ENCODE measurements around the gene FREM1. TPM values are rescaled to one million over a fixed set of nuclear protein-coding genes. Genes with fewer than 3 reads are reported as not detected.

FREM1 gene
- total RNA-seq, 1 experiment from 2014 or later = under 0.01 TPM

- no peak for DNase-seq (ENCODE audit: low spot score)
Observed at GRCh38 chr9:14766299-14766698, 143.9 kb downstream of the FREM1 start.

- no peak for DNase-seq (ENCODE audit: low spot score)
Observed at GRCh38 chr9:14761584-14761983, 148.6 kb downstream of the FREM1 start.

DNA sequence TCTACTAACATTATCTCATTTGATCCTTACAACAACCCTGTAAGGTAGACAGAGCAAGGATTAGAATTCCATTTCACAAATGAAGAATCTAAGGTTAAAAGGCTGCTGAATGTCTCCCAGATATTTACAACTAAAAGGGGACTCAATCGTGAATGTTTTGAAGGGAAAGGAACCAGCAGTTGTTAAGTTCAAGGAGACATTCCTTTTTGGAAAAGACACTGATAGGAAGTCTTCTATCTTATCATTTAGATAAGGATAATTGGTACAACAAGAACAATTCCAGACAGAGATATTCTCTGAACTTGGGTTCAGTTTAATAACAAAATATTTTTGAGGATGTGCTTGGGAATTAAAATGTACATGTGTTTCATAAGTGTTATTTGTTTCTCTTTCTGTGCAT, 150.2 kb downstream of the FREM1 start:
- no peak for DNase-seq (ENCODE audit: low spot score)

- no peak for DNase-seq (ENCODE audit: low spot score)
Observed at GRCh38 chr9:14756291-14756690, 153.9 kb downstream of the FREM1 start.

DNA sequence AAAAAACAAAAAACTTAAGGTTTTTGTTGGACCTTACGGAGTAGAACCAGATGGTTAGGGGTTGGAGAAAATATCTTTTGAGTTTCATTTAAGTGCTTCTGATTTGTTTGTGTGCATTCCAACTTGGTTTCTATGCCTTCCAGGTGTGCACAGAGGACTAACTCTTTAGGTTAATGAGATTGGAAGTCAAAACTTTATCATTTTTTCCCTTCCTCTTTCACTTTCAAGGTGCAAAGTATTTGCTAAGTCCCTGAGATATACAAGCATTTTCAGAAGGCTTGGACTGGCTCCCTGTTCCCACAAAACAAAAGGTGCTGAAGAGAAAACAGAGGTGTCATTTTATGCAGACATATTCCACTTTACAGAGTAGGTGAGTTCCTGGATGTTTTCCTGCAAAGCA, 157.4 kb downstream of the FREM1 start:
- no peak for DNase-seq (ENCODE audit: low spot score)

DNA sequence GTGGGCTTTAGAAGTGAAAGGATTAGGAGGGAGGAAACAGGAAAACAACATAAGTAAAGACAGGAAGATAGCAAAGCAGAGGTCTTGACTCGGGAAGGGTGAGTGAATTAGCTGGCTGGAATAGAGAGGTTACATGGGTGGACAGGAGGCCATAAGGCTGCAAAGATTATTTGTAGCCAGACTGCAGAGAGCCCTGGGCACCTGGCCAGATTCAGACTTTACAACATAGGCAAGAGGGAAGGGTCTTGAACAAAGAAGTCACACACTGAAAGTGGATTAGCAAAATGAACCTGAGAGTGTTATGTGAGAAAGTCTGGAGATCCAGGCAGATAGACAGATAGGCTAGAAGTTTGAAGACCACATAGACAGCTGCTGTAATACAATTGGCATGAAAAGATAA, 158.0 kb downstream of the FREM1 start:
- no peak for DNase-seq (ENCODE audit: low spot score)

DNA sequence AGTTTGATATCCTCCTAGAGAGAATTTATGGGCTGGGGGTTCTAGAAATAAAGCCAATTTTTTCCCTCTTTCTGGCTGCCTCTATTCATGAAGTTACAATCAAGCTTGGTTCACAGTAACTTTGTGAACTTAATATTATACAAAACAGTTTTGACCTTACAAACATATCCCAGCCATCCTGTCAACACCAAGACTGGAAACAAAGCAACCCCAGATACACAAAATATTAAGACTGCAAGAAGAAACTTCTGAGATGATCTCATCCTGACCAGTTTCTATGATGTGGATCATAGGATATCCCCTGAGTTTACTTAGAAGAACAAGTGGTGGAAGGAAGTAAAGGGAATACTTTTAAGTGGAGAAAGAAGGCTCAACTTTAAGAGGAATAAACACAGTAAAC, 159.4 kb downstream of the FREM1 start:
- DNase-seq (ENCODE audit: low spot score) = no peak

DNA sequence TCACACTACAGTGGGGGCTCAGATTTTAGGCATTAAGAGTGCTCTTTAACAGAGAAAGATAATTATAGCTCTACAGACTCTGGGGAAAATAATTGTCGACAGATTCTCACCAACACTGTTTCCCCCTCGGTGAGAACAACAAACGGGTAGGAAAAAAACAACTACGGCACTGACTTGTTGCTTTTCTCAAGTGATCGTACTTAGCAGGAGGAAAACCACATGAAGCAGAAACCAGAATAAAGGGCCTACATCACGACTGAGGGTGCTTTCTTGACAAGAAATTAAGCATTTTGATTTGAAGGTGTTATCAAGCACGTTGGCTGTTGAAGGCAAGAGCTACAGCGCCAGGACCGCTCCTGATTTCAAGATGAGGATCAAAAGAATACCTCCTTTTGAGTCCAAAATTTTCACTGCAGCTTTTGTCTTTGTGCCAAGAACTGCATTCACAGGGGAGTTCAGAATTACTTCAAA, 160.5 kb downstream of the FREM1 start:
- DNase-seq (ENCODE audit: low spot score) = no peak

GRCh38 chr9:14748373-14748772, 161.9 kb downstream of the FREM1 start:
- no peak for DNase-seq (ENCODE audit: low spot score)

DNA sequence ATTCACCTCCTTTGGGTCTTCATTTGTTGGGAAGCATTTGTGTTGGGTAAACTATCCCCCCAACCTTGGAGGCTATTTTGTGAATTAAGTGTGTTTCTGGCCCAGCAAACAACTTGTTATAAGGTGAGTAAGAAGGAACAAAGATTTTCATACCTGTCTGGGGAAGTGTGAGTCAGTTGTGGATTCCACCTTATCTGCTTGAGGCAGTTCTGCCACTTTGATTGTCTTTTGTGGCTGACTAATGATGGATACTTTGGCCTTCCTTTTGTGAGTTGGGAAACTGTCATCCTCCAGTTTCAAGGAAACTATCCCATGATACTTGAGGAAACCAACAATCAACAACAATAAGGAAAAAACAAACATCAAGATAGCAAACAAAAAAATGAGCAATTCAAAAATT, 163.1 kb downstream of the FREM1 start:
- DNase-seq (ENCODE audit: low spot score) = no peak

DNA sequence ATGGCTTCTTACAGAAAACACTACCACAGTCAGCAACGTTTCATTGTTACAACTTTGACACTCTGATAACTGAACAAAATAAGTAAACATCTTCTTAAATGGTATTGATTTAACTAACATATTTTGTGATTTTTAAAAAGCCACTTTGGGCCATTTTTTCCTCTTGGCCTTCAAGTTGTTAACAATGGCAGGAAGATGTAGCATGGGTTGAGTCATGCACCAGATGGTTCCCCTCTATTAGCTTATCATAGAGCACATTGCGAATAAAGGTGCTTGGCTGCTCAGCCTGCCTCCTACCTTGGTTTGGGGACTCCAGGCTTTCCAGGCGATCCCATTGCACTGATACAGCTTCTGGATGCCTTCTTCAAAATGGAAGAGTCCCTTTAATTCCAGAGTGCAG, 163.6 kb downstream of the FREM1 start:
- DNase-seq (ENCODE audit: low spot score) = no peak

- no peak for DNase-seq (ENCODE audit: low spot score)
Observed at GRCh38 chr9:14744768-14745167, 165.5 kb downstream of the FREM1 start.

- no peak for DNase-seq (ENCODE audit: low spot score)
Observed at GRCh38 chr9:14741369-14741768, 168.9 kb downstream of the FREM1 start.

- no peak for DNase-seq (ENCODE audit: low spot score)
Observed at GRCh38 chr9:14733133-14733532, 177.1 kb downstream of the FREM1 start.

DNA sequence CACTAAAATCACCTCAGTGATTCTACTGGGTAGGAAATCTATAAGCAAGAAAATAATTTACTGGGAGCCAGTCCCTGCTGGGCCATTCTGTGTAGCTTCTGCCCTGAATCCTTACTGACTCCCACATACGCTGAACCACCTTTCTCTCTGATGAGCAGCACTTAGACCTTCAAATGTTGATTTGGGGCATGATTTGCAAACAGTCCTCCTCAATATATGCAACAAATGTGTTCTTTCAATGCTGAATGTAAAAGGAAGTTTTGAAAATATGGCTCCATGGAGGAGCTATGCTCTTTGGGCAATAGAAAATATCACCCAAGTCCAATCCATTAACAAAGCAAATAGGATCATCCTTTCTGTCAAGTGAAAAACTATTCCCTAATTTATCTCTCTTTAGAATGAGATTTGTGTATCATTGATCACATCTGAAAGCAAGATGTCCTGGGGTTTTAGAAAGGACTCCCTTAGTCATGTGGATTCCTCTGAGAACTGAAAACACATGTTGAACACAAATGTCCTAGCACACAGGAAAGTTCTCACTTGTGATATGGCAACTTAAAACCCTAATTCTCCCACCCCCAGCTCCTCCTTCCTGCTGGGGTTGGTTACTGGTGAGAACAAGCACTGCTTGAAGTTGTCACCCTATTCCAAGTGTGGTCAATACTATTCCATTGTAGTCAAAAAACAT, 178.8 kb downstream of the FREM1 start:
- DNase-seq (ENCODE audit: low spot score) = no peak

DNA sequence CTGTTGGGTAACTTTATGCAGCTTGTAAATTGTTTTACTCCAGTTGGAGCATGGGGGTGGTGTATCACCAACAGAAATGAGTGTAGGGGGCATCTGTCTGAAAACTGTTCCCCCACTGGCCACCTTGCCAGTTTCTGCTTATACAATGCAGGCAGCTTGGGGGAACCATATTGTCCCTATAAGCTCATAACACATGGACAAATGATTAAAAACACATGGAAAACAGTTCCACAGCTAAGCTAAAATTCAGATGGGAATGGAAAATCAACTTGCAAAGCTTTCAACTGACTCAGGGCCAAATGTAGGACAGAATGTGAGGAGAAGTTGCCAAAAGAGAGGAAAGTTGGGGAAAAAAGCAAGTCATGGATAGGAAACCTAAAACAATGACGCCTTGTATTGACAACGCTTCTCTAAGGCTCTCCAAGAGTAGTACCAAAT, 179.7 kb downstream of the FREM1 start:
- no peak for DNase-seq (ENCODE audit: low spot score)

DNA sequence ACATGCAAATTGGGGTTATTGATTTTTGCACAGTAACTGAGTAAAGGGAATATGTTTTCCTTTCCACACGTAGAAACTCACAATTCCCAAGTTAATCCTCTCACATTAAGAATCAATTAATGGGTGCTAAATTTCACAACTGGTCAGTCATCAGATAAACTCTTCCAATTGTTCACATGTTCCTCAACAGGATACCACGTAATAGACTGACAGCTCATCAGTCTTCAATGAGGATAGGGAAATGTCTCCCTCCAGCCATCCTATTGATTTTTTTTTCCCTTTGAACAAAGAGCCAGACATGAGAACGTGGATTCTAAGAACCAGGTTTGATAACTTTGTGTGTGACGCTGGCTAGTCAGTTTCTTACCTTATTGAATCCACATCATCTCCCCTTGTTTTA, 186.9 kb downstream of the FREM1 start:
- no peak for DNase-seq (ENCODE audit: low spot score)

GRCh38 chr9:14722391-14723035, 187.7 kb downstream of the FREM1 start, which contains the start of gene CER1:
Gene CER1, minus strand, starts transcription at chr9:14722733. Its CDS starts 61 bp downstream, at chr9:14722672.
- DNase-seq (ENCODE audit: low spot score) = no peak

DNA sequence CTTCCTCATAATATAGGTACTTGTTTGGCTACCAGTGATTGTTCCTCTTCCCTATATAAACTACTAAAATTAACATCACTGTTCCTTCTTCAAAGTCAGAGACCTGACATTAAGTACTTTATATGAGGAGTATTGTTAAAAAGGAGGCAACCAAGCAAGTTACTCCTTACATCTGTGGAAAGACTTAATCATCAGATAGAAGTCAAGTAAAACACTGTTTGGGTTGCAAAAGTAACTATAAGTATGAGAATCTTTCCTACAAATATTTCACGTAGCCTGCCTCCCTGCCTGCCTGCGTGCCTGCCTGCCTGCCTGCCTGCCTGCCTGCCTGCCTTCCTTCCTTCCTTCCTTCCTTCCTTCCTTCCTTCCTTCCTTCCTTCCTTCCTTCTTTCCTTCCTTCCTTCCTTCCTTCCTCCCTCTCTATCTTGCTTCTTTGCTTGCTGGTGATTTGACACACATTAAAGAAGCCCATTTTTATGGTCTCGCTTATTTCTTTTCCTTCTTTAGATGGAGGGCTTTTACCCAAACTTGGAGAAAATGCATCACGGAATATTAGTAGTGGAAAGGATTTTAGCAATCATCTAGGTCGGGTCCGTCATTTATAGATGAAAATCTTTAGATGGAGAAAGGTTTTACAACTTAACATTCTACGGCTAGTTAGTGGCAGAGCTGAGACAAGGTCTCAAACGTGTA, 190.9 kb downstream of the FREM1 start:
- DNase-seq (ENCODE audit: low spot score) = no peak

DNA sequence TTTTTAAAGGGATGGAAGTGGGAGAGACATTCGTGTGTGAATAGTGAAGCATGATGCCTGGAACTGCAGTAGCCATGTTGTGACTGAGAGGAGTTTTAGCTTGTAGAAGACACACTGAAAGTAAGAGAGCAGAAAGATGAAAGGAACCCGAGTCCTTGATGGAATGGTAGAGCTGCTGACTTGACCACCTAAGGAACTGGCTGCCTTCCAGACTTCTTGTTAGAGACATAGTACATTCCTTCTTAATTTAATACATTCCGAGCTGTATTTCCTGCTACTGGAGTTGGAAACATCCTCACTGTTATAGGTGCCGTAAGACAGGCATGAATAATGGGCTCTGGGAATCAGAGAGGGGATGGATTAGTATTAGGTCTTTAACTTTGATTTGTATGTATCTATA, 195.1 kb downstream of the FREM1 start:
- no peak for DNase-seq (ENCODE audit: low spot score)

DNA sequence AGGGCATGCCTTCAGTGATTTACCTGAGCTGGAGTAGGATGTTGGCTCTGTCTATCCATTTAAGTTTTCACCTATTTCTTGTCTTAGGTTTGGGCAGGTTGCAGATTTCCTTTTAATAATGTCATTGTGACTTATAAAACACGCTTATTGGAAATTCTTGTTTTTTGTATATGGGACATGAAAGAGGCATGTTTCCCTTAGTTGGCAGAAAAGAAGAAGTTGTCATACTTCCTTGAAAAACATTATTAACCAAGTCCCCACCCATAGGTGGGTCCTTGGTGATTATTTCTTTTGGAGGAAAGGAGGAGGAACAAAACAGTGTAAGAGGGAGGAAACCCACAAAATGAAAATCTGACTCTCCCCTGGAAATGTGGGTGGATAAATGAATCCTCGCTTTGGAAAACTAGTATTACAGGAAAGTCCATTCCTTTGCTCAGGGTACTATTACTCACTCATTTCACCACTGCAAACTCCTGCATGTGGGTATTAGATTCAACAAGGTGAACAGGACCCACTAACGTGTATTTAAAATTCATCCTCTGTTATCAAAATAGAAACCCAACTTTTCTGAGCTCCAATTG, 197.0 kb downstream of the FREM1 start:
- no peak for DNase-seq (ENCODE audit: low spot score)

- no peak for DNase-seq (ENCODE audit: low spot score)
Observed at GRCh38 chr9:14710804-14711203, 199.4 kb downstream of the FREM1 start.

Measured in HT-29 (cell line).